ENCODE data around the gene PHLDA1. TPM values are rescaled to one million over a fixed set of nuclear protein-coding genes. Genes with fewer than 3 reads are reported as not detected.

Gene PHLDA1
- total RNA-seq, 1 donor from 2014 or later = 9.9 TPM

- peaks cover 0 to 2% (median 0%) of the 10 kb centered on the region in 3 donors for H3K4me1 ChIP-seq (ENCODE audit: control insufficient read depth in 3 of 3, insufficient read depth in 3 of 3, low read length in 3 of 3)
- H3K9me3 ChIP-seq (ENCODE audit: control insufficient read depth in 3 of 3, low read length in 3 of 3) = peaks cover 0 to 4% (median 0%) of the 10 kb centered on the region in 3 donors
- no peak overlapping the region for H3K4me3 ChIP-seq (ENCODE audit: low read length in 3 of 3)
- H3K36me3 ChIP-seq (ENCODE audit: control insufficient read depth in 3 of 3, insufficient read depth in 3 of 3, low read length in 3 of 3) = peaks cover 0 to 14% (median 10%) of the 10 kb centered on the region in 3 donors
- H3K9ac ChIP-seq (ENCODE audit: low read depth in 1 of 3, low read length in 3 of 3) = no peak overlapping the region
- no peaks in the 10 kb centered on the region for H3K27me3 ChIP-seq (ENCODE audit: control insufficient read depth in 3 of 3, insufficient read depth in 3 of 3, low read length in 3 of 3)
- H3K27ac ChIP-seq (ENCODE audit: low read depth, low read length) = no peak overlapping the region
Measured at GRCh38 chr12:76065917-76066316, 34.3 kb upstream of the PHLDA1 start.

GRCh38 chr12:76064904-76065303, 33.3 kb upstream of the PHLDA1 start:
- peaks cover 0 to 18% (median 17%) of the 10 kb centered on the region in 3 donors for H3K36me3 ChIP-seq (ENCODE audit: control insufficient read depth in 3 of 3, insufficient read depth in 3 of 3, low read length in 3 of 3)

GRCh38 chr12:76060111-76060510, 28.5 kb upstream of the PHLDA1 start:
- H3K36me3 ChIP-seq (ENCODE audit: control insufficient read depth in 3 of 3, insufficient read depth in 3 of 3, low read length in 3 of 3) = peaks cover 0 to 28% (median 19%) of the 10 kb centered on the region in 3 donors

More at GRCh38 chr12:76064904-76065303, 33.3 kb upstream of the PHLDA1 start:
- Histone ChIP-seq H3K4me1 (ENCODE audit: control insufficient read depth in 3 of 3, insufficient read depth in 3 of 3, low read length in 3 of 3) (peaks cover 0 to 2% (median 0%) of the 10 kb centered on the region in 3 donors), H3K9me3 (ENCODE audit: control insufficient read depth in 3 of 3, low read length in 3 of 3) (peaks cover 0 to 4% (median 0%) of the 10 kb centered on the region in 3 donors), H3K4me3 (ENCODE audit: low read length in 3 of 3) (no peak overlapping the region), H3K27ac (ENCODE audit: low read depth, low read length) (no peak overlapping the region), H3K27me3 (ENCODE audit: control insufficient read depth in 3 of 3, insufficient read depth in 3 of 3, low read length in 3 of 3) (no peaks in the 10 kb centered on the region), H3K9ac (ENCODE audit: low read depth in 1 of 3, low read length in 3 of 3) (no peak overlapping the region)

GRCh38 chr12:76057326-76057725, 25.8 kb upstream of the PHLDA1 start:
- no peaks in the 10 kb centered on the region for H3K9me3 ChIP-seq (ENCODE audit: control insufficient read depth in 3 of 3, low read length in 3 of 3)
- no peaks in the 10 kb centered on the region for H3K4me1 ChIP-seq (ENCODE audit: control insufficient read depth in 3 of 3, insufficient read depth in 3 of 3, low read length in 3 of 3)
- H3K4me3 ChIP-seq (ENCODE audit: low read length in 3 of 3) = no peak overlapping the region
- H3K27me3 ChIP-seq (ENCODE audit: control insufficient read depth in 3 of 3, insufficient read depth in 3 of 3, low read length in 3 of 3) = no peaks in the 10 kb centered on the region
- H3K27ac ChIP-seq (ENCODE audit: low read depth, low read length) = no peak overlapping the region
- no peak overlapping the region for H3K9ac ChIP-seq (ENCODE audit: low read depth in 1 of 3, low read length in 3 of 3)
- peaks cover 12 to 53% (median 43%) of the 10 kb centered on the region in 3 donors for H3K36me3 ChIP-seq (ENCODE audit: control insufficient read depth in 3 of 3, insufficient read depth in 3 of 3, low read length in 3 of 3)

More at GRCh38 chr12:76060111-76060510, 28.5 kb upstream of the PHLDA1 start:
- H3K27ac ChIP-seq (ENCODE audit: low read depth, low read length) = no peak overlapping the region
- no peak overlapping the region for H3K9ac ChIP-seq (ENCODE audit: low read depth in 1 of 3, low read length in 3 of 3)
- H3K4me1 ChIP-seq (ENCODE audit: control insufficient read depth in 3 of 3, insufficient read depth in 3 of 3, low read length in 3 of 3) = no peaks in the 10 kb centered on the region
- no peaks in the 10 kb centered on the region for H3K27me3 ChIP-seq (ENCODE audit: control insufficient read depth in 3 of 3, insufficient read depth in 3 of 3, low read length in 3 of 3)
- peaks cover 0 to 2% (median 0%) of the 10 kb centered on the region in 3 donors for H3K9me3 ChIP-seq (ENCODE audit: control insufficient read depth in 3 of 3, low read length in 3 of 3)
- no peak overlapping the region for H3K4me3 ChIP-seq (ENCODE audit: low read length in 3 of 3)

GRCh38 chr12:76055393-76055792, 23.8 kb upstream of the PHLDA1 start:
- Histone ChIP-seq H3K4me1 (ENCODE audit: control insufficient read depth in 3 of 3, insufficient read depth in 3 of 3, low read length in 3 of 3) (no peaks in the 10 kb centered on the region), H3K36me3 (ENCODE audit: control insufficient read depth in 3 of 3, insufficient read depth in 3 of 3, low read length in 3 of 3) (peaks cover 15 to 50% (median 41%) of the 10 kb centered on the region in 3 donors), H3K27me3 (ENCODE audit: control insufficient read depth in 3 of 3, insufficient read depth in 3 of 3, low read length in 3 of 3) (no peaks in the 10 kb centered on the region), H3K9ac (ENCODE audit: low read depth in 1 of 3, low read length in 3 of 3) (no peak overlapping the region), H3K27ac (ENCODE audit: low read depth, low read length) (no peak overlapping the region), H3K9me3 (ENCODE audit: control insufficient read depth in 3 of 3, low read length in 3 of 3) (no peaks in the 10 kb centered on the region), H3K4me3 (ENCODE audit: low read length in 3 of 3) (no peak overlapping the region)

- peaks cover 15 to 41% (median 29%) of the 10 kb centered on the region in 3 donors for H3K36me3 ChIP-seq (ENCODE audit: control insufficient read depth in 3 of 3, insufficient read depth in 3 of 3, low read length in 3 of 3)
- no peak overlapping the region for H3K9ac ChIP-seq (ENCODE audit: low read depth in 1 of 3, low read length in 3 of 3)
- no peak overlapping the region for H3K4me3 ChIP-seq (ENCODE audit: low read length in 3 of 3)
Measured at GRCh38 chr12:76049575-76050251, 18.1 kb upstream of the PHLDA1 start.

GRCh38 chr12:76047742-76048141, 16.2 kb upstream of the PHLDA1 start:
- peaks cover 8 to 23% (median 16%) of the 10 kb centered on the region in 3 donors for H3K36me3 ChIP-seq (ENCODE audit: control insufficient read depth in 3 of 3, insufficient read depth in 3 of 3, low read length in 3 of 3)
- no peaks in the 10 kb centered on the region for H3K9me3 ChIP-seq (ENCODE audit: control insufficient read depth in 3 of 3, low read length in 3 of 3)
- no peaks in the 10 kb centered on the region for H3K4me1 ChIP-seq (ENCODE audit: control insufficient read depth in 3 of 3, insufficient read depth in 3 of 3, low read length in 3 of 3)
- H3K9ac ChIP-seq (ENCODE audit: low read depth in 1 of 3, low read length in 3 of 3) = no peak overlapping the region
- H3K27me3 ChIP-seq (ENCODE audit: control insufficient read depth in 3 of 3, insufficient read depth in 3 of 3, low read length in 3 of 3) = no peaks in the 10 kb centered on the region
- H3K27ac ChIP-seq (ENCODE audit: low read depth, low read length) = no peak overlapping the region
- H3K4me3 ChIP-seq (ENCODE audit: low read length in 3 of 3) = no peak overlapping the region

More at GRCh38 chr12:76049575-76050251, 18.1 kb upstream of the PHLDA1 start:
- Histone ChIP-seq H3K9me3 (ENCODE audit: control insufficient read depth in 3 of 3, low read length in 3 of 3) (no peaks in the 10 kb centered on the region), H3K27me3 (ENCODE audit: control insufficient read depth in 3 of 3, insufficient read depth in 3 of 3, low read length in 3 of 3) (no peaks in the 10 kb centered on the region), H3K4me1 (ENCODE audit: control insufficient read depth in 3 of 3, insufficient read depth in 3 of 3, low read length in 3 of 3) (no peaks in the 10 kb centered on the region), H3K27ac (ENCODE audit: low read depth, low read length) (no peak overlapping the region)

GRCh38 chr12:76047060-76047459, 15.5 kb upstream of the PHLDA1 start:
- Histone ChIP-seq H3K4me3 (ENCODE audit: low read length in 3 of 3) (no peak overlapping the region), H3K9ac (ENCODE audit: low read depth in 1 of 3, low read length in 3 of 3) (no peak overlapping the region), H3K27me3 (ENCODE audit: control insufficient read depth in 3 of 3, insufficient read depth in 3 of 3, low read length in 3 of 3) (no peaks in the 10 kb centered on the region), H3K4me1 (ENCODE audit: control insufficient read depth in 3 of 3, insufficient read depth in 3 of 3, low read length in 3 of 3) (no peaks in the 10 kb centered on the region), H3K9me3 (ENCODE audit: control insufficient read depth in 3 of 3, low read length in 3 of 3) (no peaks in the 10 kb centered on the region), H3K27ac (ENCODE audit: low read depth, low read length) (no peak overlapping the region), H3K36me3 (ENCODE audit: control insufficient read depth in 3 of 3, insufficient read depth in 3 of 3, low read length in 3 of 3) (peaks cover 3 to 16% (median 12%) of the 10 kb centered on the region in 3 donors)

GRCh38 chr12:76043377-76043776, 11.8 kb upstream of the PHLDA1 start:
- Histone ChIP-seq H3K4me1 (ENCODE audit: control insufficient read depth in 3 of 3, insufficient read depth in 3 of 3, low read length in 3 of 3) (no peaks in the 10 kb centered on the region), H3K27me3 (ENCODE audit: control insufficient read depth in 3 of 3, insufficient read depth in 3 of 3, low read length in 3 of 3) (no peaks in the 10 kb centered on the region), H3K27ac (ENCODE audit: low read depth, low read length) (no peak overlapping the region), H3K4me3 (ENCODE audit: low read length in 3 of 3) (no peak overlapping the region), H3K9me3 (ENCODE audit: control insufficient read depth in 3 of 3, low read length in 3 of 3) (no peaks in the 10 kb centered on the region), H3K36me3 (ENCODE audit: control insufficient read depth in 3 of 3, insufficient read depth in 3 of 3, low read length in 3 of 3) (peaks cover 0 to 4% (median 0%) of the 10 kb centered on the region in 3 donors), H3K9ac (ENCODE audit: low read depth in 1 of 3, low read length in 3 of 3) (no peak overlapping the region)

- H3K9me3 ChIP-seq (ENCODE audit: control insufficient read depth in 3 of 3, low read length in 3 of 3) = no peaks in the 10 kb centered on the region
- H3K27ac ChIP-seq (ENCODE audit: low read depth, low read length) = no peak overlapping the region
- H3K27me3 ChIP-seq (ENCODE audit: control insufficient read depth in 3 of 3, insufficient read depth in 3 of 3, low read length in 3 of 3) = no peaks in the 10 kb centered on the region
- no peaks in the 10 kb centered on the region for H3K4me1 ChIP-seq (ENCODE audit: control insufficient read depth in 3 of 3, insufficient read depth in 3 of 3, low read length in 3 of 3)
- no peak overlapping the region for H3K4me3 ChIP-seq (ENCODE audit: low read length in 3 of 3)
- peaks cover 0 to 4% (median 0%) of the 10 kb centered on the region in 3 donors for H3K36me3 ChIP-seq (ENCODE audit: control insufficient read depth in 3 of 3, insufficient read depth in 3 of 3, low read length in 3 of 3)
- H3K9ac ChIP-seq (ENCODE audit: low read depth in 1 of 3, low read length in 3 of 3) = no peak overlapping the region
Measured at GRCh38 chr12:76042147-76042546, 10.6 kb upstream of the PHLDA1 start.

Data from skeletal muscle tissue (tissue), 4 donors.